ENCODE results near the gene EHBP1L1. TPM values are rescaled to one million over a fixed set of nuclear protein-coding genes. Genes with fewer than 3 reads are reported as not detected.

Gene EHBP1L1
- total and polyA plus RNA-seq, 4 donors = 1.1 to 120 (median 10.0) TPM

DNA sequence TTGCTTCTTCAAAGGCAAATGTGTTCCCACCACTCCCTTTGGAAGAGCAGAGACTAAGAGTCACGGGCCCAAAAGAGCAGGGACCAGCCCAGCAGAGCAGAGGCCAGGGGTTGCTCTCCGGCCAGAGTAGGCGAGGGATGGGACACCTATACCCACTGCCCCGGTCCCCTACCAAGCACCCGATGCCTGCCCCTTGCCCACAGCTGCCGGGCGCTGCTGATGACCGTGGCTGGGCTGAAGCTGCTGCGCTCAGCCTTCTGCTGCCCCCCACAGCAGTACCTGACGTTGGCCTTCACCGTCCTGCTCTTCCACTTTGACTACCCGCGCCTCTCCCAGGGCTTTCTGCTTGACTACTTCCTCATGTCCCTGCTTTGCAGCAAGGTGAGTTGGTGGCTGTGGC lies 51.3 kb downstream of the EHBP1L1 start:
- no peak overlapping the region for H3K9ac ChIP-seq (ENCODE audit: low read depth in 1 of 2, low read length in 2 of 2)
- DNase-seq (ENCODE audit: low spot score) = no peak
- WGBS = 96% methylated on average over 13 of the region's 13 CpGs

More for the DNA sequence above, 51.3 kb downstream of the EHBP1L1 start:
- no peaks in the 10 kb centered on the region for H3K27me3 ChIP-seq (ENCODE audit: control insufficient read depth in 4 of 4, insufficient read depth in 4 of 4, low read length in 3 of 4)
- no peak overlapping the region for H3K4me3 ChIP-seq (ENCODE audit: low read depth in 1 of 3, low read length in 3 of 3)
- peaks cover 0 to 3% (median 0%) of the 10 kb centered on the region in 4 donors for H3K4me1 ChIP-seq (ENCODE audit: control insufficient read depth in 4 of 4, insufficient read depth in 4 of 4, low read length in 3 of 4)
- H3K36me3 ChIP-seq (ENCODE audit: control insufficient read depth in 4 of 4, insufficient read depth in 3 of 4, low read depth in 1 of 4, low read length in 3 of 4) = peaks cover 19 to 82% (median 21%) of the 10 kb centered on the region in 4 donors
- H3K9me3 ChIP-seq (ENCODE audit: control insufficient read depth in 4 of 4, low read length in 3 of 4) = no peaks in the 10 kb centered on the region
- no peak overlapping the region for H3K27ac ChIP-seq (ENCODE audit: low read depth in 1 of 2, low read length in 2 of 2)
- no peak for TF ChIP-seq TAF1 (conservative IDR thresholded peaks at IDR 0.05)
- TF ChIP-seq GABPA (IDR thresholded peaks at IDR 0.05 in 1 of 2, conservative IDR thresholded peaks at IDR 0.05 in 1 of 2) = no peak
- TF ChIP-seq RAD21 (IDR thresholded peaks at IDR 0.05) = no peak
- TF ChIP-seq HNF4G (IDR thresholded peaks at IDR 0.05) = no peak
- TF ChIP-seq CTCF (IDR thresholded peaks at IDR 0.05; ENCODE audit: low read depth, low read length, missing input control) = no peak
- TF ChIP-seq, protein P1, sequence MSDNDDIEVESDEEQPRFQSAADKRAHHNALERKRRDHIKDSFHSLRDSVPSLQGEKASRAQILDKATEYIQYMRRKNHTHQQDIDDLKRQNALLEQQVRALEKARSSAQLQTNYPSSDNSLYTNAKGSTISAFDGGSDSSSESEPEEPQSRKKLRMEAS (IDR thresholded peaks at IDR 0.05) = no peak
- no peak for TF ChIP-seq FOXA2 (IDR thresholded peaks at IDR 0.05)
- TF ChIP-seq, protein P2, sequence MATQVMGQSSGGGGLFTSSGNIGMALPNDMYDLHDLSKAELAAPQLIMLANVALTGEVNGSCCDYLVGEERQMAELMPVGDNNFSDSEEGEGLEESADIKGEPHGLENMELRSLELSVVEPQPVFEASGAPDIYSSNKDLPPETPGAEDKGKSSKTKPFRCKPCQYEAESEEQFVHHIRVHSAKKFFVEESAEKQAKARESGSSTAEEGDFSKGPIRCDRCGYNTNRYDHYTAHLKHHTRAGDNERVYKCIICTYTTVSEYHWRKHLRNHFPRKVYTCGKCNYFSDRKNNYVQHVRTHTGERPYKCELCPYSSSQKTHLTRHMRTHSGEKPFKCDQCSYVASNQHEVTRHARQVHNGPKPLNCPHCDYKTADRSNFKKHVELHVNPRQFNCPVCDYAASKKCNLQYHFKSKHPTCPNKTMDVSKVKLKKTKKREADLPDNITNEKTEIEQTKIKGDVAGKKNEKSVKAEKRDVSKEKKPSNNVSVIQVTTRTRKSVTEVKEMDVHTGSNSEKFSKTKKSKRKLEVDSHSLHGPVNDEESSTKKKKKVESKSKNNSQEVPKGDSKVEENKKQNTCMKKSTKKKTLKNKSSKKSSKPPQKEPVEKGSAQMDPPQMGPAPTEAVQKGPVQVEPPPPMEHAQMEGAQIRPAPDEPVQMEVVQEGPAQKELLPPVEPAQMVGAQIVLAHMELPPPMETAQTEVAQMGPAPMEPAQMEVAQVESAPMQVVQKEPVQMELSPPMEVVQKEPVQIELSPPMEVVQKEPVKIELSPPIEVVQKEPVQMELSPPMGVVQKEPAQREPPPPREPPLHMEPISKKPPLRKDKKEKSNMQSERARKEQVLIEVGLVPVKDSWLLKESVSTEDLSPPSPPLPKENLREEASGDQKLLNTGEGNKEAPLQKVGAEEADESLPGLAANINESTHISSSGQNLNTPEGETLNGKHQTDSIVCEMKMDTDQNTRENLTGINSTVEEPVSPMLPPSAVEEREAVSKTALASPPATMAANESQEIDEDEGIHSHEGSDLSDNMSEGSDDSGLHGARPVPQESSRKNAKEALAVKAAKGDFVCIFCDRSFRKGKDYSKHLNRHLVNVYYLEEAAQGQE (IDR thresholded peaks at IDR 0.05) = no peak
- no peak for TF ChIP-seq SP1 (IDR thresholded peaks at IDR 0.05)
- no peak for TF ChIP-seq EGR1 (IDR thresholded peaks at IDR 0.05; ENCODE audit: low read depth in 2 of 2)
- no peak for TF ChIP-seq ZBTB33 (IDR thresholded peaks at IDR 0.05)
- TF ChIP-seq JUND (IDR thresholded peaks at IDR 0.05) = no peak
- TF ChIP-seq, protein P3, sequence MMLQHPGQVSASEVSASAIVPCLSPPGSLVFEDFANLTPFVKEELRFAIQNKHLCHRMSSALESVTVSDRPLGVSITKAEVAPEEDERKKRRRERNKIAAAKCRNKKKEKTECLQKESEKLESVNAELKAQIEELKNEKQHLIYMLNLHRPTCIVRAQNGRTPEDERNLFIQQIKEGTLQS (IDR thresholded peaks at IDR 0.05) = no peak
- TF ChIP-seq FOXA1 (IDR thresholded peaks at IDR 0.05) = no peak
- TF ChIP-seq RXRA (IDR thresholded peaks at IDR 0.05) = no peak
- no peak for TF ChIP-seq NR2F2 (IDR thresholded peaks at IDR 0.05)

Measured in liver (tissue), 9 donors.